DMS153 treated with DMSO at 0.1 percent for 48 hours (cell line): ENCODE measurements around the gene KBTBD2.
"Not testable (repeated sequence)": the region's sequence is repeated elsewhere in the genome, so short reads cannot be mapped to it uniquely, and the experiment has no call there.

ENCODE experiments used
- DNase-seq: peaks from one replicate; lab custom pipeline; 2025; ENCODE audit not compliant: unreplicated experiment; lab: John Stamatoyannopoulos, UW

Gene KBTBD2

GRCh38 chr7:32891043-32891799 lies at the start of gene KBTBD2:
TSS of gene KBTBD2 (minus strand) at chr7:32891760. CDS start at chr7:32879604, 12,156 bp downstream.
- DNase-seq, result peak; percentile 75

DNA sequence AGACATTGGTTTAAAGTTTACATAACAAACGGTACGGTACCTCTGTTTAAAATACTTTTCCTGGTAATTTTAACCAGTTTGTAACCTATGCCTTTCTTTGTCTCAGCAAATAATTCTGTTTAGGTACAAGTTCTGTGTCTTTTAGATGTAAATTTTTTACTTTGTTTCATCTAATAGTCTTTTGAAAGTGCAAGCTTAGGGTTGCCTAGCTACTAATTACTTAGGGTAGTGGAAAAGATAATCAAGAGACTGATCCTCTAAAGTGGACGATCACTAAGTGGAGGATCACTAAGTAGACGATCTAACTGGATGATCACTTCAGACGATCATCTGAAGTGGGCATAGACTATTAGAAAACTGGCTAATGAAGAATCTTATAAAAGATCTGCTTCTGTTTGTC lies 49.6 kb upstream of the KBTBD2 start:
- DNase-seq, result no peak

- DNase-seq, result peak; percentile 56
These were observed 46.0 kb upstream of the KBTBD2 start for GRCh38 chr7:32937344-32938174.

- DNase-seq, result no peak
These were observed 45.1 kb upstream of the KBTBD2 start for GRCh38 chr7:32936689-32937088.

DNA sequence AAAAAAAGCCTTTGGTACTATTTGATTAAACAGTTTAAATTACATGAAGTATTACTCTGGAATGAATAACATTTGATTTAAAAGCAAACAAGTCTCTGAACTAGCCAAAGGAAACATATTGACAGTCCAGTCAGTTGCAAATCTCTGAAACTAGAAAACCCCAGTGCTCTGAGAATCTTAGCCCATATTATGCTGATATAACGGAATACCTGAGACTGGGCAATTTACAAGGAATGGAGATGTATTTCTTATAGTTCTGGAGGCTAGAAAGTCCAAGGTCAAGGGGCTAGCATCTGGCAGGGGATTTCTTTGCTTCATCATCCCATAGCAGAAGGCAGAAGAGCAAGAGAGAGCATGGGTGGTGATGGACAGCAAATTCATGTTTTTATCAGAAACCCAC lies 44.0 kb upstream of the KBTBD2 start:
- no peak for DNase-seq

GRCh38 chr7:32930378-32930777 lies 38.8 kb upstream of the KBTBD2 start:
- no peak for DNase-seq

DNA sequence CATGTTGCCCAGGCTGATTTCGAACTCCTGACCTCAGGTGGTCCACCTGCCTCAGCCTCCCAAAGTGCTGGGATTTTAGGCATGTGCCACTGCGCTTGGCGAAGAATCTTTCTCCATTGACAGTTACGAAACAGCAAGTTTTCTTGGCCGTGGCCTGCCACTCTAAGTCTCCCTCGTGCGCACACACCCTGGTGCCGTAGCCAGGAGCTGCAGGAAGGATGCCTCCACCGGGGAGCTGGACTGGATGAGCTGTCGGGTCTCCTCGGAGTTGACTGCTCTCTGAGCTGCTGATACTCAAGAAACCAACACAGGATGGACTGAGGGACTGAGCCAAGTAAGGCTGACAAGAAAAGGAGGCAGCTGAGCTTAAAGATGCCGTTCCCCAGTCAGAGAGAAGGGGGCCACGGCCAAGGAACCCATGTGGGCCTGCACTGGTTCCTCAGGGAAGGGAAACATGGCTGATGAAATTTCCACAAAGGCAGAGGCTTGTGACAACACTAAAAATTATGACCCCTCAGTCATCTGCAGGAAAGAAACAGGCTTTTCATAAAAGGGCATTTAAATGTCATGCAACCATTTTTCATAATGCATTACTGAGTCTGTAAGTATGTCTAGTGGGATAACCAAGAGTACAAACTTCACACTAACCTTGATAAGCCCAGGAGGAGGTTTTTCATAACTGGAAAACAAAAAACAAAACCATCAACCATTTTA lies 38.0 kb upstream of the KBTBD2 start:
- DNase-seq, result no peak

- DNase-seq, result no peak
These were observed 37.3 kb upstream of the KBTBD2 start for GRCh38 chr7:32928785-32929298.

DNA sequence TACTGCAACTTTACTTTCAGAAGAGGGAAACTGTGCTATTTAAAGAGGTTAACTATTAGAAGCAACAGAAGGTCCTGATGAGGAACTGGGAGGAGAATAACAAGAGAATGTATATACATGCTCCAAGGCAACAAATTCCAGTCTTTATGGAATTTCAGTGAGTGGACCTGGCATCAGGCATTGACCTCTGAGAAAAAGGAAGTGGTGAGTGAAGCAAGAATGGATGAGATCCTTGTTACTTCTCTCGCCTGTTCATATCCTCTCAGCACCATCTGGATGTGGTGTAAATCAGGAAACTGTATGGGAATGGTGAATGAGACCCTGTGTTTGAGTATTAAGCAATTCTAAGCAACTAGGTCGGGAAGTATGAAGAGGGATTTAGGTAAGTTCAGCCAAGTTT lies 30.3 kb upstream of the KBTBD2 start:
- DNase-seq, result no peak

GRCh38 chr7:32916994-32917393 lies 25.4 kb upstream of the KBTBD2 start:
- not testable (repeated sequence) for DNase-seq

DNA sequence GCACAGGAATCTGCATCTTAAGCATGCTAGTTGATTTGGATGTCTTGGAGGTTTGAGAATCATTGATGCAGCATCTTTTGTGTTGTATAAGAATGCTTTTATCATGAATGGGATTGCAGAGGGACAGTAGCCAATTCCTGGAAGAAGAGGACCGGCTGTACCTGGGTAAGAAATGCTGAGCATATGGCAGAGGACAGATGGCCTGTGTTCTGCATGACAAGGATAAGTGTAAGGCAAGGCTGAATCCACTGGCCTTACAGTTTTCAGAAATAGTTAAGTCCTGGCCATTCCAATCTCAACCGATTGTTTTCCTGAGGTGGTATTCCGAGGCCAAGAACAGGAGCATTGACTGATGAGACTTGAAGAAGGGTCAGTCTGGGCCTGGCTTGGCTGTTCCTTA lies 24.4 kb upstream of the KBTBD2 start:
- DNase-seq, result no peak

DNA sequence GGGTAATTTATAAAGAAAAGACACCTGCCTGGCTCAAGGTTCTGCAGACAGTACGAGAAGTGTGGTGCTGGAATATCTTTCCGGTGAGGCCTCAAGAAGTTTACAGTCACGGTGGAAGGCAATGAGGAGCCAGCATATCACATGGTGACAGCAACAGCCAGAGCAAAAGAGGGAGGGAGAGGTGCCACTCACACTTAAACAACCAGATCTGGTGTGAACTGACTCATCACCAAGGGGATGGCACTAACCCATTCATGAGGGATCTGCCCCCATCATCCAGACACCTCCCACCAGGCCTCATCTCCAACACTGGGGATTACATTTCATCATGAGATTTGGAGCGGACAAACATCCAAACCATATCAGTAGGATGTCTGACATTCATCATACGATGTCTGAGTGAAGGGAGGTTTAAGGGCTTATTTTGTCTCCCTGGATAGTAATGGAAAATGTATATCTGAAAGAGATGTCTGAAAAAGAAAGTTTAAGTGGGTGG lies 23.5 kb upstream of the KBTBD2 start:
- no peak for DNase-seq

- DNase-seq, result no peak
These were observed 22.6 kb upstream of the KBTBD2 start for GRCh38 chr7:32914184-32914583.

DNA sequence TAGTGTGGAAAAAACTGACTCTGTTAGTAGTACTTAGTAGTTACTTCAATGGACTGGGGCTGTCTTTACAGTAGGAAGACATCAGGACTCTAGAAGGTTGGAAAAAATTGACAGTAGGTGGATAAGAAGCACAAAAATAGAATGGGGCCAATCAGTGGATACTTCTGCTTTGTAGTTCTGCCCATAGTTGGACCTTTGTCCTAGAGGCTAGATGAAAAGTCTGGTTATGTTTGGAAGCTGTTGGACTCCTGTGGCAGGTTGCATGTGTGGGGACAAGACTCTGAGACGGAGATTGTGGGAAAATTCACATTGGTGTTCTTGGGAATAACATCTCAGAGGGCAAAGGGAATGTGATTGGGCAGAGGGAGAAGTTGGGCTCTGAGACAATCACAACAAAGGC lies 18.6 kb upstream of the KBTBD2 start:
- no peak for DNase-seq

- no peak for DNase-seq
These were observed 13.7 kb upstream of the KBTBD2 start for GRCh38 chr7:32905175-32905662.

DNA sequence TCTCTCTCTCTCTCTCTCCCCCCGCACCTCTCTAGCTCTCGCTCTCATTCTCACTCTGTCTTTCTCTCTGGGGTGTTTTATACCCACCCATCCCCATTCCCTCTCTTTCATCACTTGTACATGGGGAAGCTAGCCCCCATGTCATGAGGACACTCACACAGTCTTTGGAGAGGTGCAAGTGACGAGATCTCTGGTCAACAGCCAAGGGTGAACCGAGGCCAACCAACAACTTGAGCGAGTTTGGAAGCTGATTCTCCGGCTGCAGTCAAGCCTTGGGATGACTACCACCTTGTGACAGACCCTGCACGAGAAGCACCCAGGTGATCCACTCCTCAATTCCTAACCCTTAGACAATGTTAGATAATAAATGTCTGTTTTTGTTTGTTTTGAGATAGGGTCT lies 10.1 kb upstream of the KBTBD2 start:
- no peak for DNase-seq

- DNase-seq, result no peak
These were observed 9.0 kb upstream of the KBTBD2 start for GRCh38 chr7:32900433-32900995.

DNA sequence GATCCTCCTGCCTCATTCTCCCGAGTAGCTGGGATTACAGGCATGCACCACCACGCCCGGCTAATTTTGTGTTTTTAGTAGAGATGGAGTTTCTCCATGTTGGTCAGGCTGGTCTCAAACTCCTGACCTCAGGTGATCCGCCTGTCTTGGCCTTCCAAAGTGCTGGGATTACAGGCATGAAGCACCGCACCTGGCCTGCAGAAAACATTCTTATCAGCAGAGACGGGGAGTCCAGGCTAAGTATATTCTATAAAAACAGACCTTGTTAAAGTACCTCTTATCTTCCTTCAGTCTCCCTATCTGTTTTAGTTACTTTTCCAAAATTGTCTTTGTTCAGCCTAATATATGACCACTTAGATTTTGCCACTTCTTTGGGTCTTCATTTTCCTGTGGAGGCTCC lies 5.8 kb upstream of the KBTBD2 start:
- DNase-seq, result not testable (repeated sequence)

GRCh38 chr7:32896564-32897347 lies 5.2 kb upstream of the KBTBD2 start:
- DNase-seq, result no peak

- no peak for DNase-seq
These were observed 2.6 kb upstream of the KBTBD2 start for GRCh38 chr7:32894171-32894570.
